ENCODE results near the gene MCFD2.
"Not testable (repeated sequence)": the region's sequence is repeated elsewhere in the genome, so short reads cannot be mapped to it uniquely, and the experiment has no call there.

The MCFD2 gene

DNA sequence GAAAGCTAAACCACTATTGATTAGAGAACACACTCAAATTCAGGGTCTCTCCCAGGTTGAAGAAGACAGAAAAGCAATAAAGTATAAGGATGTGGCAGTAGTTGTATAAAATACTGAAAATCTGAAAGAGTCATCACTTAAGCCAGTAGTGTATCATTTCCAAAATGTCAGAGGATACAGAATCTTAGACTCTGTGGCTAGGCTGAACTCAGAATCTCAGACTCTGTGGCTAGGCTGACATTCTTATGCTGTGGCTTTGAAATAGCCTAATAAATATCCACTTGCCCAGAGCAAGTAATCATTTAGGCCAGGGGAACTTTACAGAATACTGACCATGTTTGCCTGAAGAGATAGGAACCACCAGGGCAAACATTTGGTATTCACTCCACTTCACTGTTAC lies 13.1 kb downstream of the MCFD2 start:
- DNase-seq (ENCODE audit: low spot score), result no peak

DNA sequence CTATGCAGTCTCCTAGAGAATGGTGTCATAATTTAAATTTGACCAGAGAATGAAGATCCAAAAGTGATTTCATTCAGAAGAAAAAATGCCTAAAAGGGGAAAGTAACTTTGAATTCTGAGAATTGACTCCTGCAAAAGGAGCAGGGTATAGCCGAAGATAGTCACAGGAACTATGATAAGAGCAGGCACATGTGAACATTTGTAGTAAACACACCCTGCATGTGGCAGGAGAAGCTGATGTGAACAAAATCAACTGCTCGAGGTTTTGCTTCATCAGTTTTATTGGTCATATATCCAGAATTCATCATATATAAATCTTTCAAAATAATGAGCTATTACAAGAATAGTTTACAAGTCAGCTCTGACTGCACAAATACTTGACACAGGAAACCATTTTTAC lies 14.0 kb downstream of the MCFD2 start:
- no peak for DNase-seq (ENCODE audit: low spot score)

DNA sequence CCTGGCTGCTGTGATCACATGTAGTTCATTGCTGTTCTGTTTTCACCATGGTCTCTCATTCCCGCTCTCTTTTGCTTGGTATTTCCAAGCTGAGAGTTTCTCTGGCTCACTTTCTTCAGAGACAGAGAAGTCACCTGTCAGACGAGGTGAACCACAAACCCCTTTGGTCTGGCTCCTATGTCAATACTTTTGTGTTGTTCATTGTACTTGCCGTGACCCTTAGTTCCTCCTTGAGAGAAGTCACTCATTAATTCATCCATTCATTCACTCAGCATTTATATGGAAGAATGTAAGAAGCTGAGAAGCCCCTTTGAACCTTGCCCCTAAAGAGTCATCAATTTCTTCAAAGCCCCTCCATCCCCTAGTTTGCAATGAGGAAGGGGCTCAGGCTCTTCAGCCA lies 15.2 kb downstream of the MCFD2 start:
- no peak for DNase-seq (ENCODE audit: low spot score)

DNA sequence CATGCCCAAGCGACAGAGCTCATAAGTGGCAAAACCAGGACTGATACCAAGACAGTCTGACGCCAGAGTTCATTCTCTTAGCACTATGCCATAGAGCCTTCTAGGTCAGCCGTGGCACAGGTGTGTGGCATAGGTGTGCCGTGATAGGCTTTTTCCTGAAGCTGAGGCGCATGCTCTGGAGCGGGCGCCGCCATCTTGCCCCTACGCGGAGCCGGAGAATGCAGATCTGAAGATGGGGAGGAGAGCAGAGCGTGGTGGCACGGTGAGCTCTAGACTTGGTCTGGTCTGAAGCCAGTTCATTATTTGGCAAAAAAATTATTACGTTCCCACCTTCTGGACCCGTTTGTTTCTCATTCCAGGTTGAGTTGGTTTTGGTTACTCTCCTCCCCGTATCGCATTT lies 16.6 kb downstream of the MCFD2 start:
- no peak for DNase-seq (ENCODE audit: low spot score)

DNA sequence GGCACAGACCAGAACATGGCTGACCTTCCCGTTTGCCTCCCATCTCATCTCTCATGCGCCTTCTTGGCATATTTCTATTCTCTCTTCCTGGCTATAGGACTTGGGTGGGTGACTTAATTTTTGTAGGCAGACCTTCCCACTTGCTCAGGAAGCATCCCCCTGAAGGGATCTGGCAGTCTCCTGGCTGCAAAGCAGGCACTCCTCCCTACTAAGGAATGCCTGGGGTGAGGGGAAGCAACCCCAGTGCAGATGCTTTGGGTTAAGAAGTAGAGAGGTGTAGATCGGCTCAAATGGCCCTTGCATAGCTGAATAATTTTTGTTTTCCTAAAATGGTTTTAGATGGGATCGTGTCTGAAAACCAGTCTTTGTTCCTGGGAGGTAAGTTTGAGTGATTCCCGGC lies 17.6 kb downstream of the MCFD2 start:
- DNase-seq (ENCODE audit: low spot score), result no peak

DNA sequence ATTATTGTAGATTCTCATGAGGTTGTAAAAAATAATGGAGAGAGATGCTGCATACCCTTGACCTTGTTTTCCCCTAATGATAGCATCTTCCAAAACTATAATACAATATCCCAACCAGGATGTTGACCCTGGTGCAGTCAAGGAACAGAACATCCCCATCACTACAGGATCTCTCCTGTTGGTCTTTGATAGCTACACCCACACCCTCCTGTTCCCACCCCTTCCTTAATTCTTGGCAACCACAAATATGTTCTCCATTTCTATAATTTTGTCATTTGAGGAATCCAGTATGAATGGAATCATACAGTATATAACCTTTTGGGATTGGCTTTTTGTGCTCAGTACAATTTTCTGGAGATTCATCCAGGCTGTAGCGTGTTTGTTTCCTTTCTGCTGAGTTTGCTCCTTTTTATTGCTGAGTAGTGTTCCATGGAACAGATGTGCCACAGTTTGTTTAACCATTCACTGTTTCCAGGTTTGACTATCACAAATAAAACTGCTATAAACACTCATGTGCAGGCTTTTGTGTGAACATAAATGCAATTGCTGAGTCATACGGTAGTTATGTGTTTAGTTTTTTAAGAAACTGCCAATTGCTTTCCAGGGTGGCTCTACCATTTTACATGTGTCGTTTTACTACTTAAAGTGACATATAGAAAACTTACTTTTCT lies 22.2 kb downstream of the MCFD2 start:
- no peak for DNase-seq (ENCODE audit: low spot score)

DNA sequence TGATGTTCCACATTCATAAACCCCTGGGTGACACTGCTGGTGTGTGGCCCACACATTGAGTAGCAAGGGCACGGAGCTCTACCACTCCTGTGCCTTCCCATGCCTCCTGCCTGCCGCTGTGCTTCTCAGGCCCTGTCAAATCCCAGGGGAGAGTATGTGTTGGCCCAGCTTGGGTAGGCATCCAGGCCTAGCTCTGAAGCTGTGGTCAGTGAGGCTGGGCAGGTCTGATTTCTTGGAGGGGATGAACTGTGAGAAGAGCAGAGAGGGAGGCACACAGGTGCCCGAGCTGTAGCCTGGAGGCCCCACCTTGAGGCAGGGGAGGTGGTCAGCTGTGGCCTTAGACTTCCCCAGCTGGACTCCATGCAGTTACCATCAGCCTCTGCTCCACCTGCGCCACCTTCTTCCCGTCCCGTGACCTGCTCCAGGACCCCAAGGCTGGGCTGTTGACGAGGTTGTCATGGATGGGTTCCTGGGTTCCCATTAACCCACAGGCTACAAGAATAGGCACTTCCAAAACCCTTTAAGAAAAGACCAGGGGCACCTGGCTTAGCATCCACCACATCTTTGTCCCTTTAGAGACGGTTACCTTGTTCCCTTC lies 23.6 kb downstream of the MCFD2 start:
- no peak for DNase-seq (ENCODE audit: low spot score)

DNA sequence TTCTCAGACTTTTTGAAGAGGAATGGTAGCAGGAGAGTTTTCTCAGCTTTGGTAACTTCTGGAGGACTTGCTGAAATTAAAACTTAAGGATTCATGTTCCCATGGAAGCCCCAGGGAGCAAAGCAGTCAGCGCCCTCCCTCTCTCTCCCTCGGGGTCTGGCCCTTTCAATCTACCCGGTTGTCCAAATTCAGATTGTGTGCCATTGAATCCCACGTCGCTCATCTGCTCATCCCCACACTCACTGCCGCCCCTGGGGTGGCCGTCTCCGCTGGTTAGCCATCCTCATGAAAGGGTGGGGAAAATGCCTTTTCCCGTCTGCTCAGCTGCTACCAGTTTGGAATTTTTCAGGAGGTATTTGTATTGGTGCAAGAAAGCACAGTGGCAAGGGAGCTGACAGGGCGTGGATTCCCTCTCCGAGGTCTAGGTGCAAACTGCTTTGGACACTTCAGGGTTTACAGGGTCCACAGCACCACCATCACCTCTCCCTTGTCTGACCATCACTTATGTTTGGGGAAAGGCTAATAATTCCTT lies 27.1 kb downstream of the MCFD2 start:
- DNase-seq (ENCODE audit: low spot score), result no peak

DNA sequence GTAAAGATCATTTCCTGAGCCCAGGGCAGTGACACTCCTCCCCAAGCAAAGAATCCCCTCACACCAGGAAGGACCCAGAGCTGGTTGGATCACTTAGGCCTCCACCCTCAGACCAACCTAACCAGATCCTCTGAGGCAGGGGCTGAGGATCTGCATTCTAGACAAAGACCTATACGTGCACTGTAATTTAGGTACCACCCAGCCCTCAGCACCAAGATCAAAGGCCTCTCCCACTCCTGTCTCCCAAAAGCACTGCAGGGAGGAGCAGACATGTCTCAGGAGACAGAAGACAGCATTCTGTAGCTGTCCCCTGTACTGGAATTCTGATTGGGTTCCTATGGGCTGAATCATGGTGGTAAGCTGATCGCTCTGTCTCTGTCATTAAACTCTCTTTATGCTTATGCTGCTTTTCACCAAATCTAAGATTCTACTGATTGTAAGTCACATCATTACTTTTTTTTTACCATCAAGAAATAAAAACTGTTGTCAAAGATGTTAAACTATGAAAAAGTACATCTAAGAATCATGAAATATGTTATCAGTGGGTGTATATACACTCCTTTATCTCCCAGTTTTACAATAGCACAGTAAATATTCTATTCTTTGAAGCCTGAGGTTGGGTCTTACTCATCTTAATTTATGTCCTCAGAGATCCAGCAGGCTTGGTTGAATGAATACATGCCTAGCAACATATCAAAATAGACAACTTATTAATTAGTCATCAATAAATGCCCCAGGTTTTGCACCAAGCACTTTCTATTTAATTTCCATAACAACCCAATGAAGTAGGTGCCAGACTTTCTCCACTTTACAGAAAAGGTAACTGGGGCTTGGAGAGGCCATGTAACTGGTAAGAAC lies 28.3 kb downstream of the MCFD2 start:
- DNase-seq (ENCODE audit: low spot score), result no peak

DNA sequence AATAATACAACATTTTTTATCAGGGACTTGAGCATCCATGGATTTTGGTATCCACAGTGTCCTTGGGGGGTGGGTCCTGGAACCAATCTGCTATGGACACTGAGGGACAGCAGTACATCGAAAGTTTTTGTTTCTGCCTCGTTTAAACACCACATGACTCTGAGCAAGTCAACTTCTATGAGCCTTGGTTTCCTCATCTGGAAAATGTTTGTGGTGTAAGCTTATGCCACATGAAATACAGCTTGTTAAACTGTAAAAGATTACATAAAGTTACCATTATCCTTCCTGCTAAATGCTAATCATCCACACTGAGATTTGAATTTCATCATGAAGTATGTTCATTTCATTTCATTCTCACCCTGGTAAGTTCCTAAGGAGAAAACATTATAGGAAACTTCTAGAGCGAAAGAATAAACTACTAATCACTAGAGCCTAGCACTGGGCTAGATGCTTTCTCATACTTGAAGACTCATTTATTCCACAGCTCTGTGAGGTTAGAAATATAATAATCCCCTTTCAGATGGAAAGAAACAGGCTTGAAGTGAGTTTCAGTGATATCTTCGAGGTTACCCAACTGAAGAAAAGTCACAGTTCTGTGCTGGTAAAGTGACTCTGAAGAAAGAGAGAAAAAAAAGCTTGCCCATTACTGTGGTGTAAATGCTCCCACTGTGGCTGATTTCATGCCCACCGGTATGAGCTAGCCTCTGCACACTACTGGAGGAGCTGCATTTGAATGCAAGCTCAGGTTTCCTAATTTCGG lies 29.2 kb downstream of the MCFD2 start:
- DNase-seq (ENCODE audit: low spot score), result no peak

DNA sequence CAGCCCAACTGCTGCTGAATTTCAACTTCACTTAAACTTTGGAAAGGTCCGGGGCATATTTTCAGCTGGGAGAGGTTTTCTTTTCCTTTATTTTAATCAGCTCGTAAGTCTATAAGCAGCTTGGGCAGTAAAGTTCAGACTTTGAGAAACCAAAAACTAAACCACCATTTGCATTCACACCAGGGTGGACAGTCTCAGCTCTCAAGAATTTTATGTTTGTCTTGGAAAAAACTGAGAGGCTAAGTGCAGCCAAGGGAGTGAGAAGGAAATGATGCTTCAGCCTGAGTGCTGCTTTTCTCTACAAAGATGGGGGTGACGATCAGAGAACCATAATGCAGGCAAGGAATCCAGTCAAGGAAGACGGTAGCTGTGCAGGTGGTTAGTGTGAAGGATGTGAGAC lies 30.2 kb downstream of the MCFD2 start:
- DNase-seq (ENCODE audit: low spot score), result no peak

DNA sequence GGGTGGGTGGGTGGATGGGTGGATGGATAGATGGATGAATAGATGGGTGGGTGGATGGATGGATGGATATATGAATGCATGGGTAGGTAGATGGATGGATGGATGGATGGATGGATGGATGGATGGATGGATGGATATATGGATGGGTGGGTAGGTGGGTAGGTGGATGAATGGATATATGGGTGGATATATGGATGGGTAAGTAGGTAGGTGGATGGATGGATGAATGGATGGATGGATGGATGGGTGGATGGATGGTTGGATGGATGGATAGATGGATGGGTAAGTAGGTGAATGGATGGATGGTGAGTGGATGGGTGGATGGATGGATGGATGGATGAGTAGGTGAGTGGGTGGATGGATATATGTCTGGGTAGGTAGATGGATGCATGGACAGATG lies 36.1 kb downstream of the MCFD2 start:
- DNase-seq (ENCODE audit: low spot score), result no peak

DNA sequence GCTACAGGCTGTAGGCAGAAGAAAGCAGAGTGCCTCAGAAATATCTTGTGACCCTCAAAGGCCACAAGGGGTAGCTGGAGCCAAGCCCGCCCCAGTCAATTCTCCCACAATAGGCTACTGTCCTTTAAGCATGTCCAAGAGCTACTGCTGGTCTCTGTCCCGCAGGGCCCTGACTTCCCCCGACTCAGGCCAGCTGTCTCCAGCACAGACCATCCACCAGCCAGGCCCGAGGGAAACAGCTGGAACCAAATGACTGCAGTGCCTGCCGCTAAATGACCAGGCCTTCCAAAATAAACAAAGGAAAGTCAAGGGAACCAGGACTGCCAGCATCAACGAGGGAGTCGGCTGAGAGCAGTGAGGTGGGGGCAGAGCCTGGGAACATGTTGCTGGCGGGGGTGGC lies 36.7 kb downstream of the MCFD2 start:
- no peak for DNase-seq (ENCODE audit: low spot score)

DNA sequence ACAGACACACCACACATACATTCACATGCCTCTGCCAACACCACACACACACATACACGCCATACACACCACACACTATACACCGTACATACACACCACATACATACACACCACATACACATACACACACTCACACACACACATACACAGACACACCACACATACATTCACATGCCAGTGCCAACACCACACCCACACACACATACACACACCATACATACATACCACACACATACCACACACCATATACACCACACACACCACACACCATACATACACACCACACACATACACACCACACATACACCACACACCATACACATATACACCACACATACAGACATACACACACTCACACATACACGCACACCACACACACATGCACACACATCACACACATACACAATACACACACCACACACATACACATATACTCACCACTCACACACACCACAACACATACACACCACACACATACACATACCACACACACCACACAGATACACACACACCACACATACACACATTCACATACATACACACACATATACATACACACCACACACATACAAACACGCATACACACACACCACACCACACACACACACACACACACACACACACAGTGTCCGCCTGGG lies 37.2 kb downstream of the MCFD2 start:
- no peak for DNase-seq (ENCODE audit: low spot score)

DNA sequence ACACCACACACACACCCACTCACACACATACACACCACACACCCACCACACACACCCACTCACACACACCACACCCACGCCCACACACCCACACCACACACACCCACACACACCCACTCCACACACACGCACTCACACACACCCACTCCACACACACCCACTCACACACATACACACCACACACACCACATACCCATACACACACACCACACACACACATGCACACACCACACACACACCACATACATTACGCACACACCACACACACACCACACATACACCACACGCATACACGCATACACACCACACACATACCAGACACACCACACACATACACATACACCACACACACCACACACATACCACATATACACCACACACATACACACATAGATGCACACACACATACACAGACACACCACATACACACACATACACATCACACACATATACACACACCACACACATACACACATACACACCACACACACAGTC lies 37.9 kb downstream of the MCFD2 start:
- no peak for DNase-seq (ENCODE audit: low spot score)

DNA sequence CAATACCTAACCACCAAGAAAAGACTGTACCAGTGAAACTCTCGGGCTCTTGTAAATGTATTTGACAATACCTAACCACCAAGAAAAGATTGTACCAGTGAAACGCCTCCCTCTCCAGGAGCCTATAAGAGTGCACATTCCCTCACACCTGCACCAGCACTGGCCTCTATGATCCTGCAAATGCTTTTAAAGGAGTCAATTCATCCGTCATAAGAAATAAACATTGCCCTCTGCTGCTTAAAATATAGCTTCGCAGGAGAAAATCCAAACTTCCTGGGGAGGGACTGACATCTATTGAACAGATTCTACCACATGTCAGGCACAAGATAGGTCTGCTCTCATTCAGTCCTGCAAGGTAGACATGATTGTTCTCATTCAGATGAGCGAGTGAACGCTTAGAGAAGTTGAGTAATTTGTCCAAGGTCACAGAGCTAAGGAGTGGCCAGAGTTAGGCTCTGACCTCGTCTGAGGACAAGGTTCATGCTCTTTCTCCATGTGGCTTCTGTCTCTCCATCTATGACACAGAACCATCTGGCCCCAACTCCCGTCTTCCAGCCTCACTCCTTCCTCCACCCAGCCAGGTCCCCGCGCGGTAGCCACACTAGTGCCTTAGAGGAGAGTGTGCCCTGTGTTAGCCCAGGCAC lies 38.7 kb downstream of the MCFD2 start:
- DNase-seq (ENCODE audit: low spot score), result no peak

DNA sequence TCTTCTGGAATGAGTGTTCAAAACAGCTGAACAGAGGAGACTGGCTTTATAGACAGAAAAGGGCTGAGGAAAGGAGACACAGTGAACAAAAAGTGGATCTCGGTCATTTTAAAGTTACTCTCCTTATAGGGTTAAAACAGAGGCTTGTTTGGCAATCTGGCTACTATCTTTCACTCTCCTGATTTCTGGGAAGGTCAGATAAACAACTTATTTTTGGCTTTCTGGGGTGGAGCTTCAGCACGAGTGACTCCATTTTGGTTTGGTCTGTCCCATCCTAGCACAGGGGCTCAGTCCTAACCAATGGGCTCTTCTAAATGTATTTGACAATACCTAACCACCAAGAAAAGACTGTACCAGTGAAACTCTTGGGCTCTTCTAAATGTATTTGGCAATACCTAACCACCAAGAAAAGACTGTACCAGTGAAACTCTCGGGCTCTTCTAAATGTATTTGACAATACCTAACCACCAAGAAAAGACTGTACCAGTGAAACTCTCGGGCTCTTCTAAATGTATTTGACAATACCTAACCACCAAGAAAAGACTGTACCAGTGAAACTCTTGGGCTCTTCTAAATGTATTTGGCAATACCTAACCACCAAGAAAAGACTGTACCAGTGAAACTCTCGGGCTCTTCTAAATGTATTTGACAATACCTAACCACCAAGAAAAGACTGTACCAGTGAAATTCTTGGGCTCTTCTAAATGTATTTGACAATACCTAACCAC lies 39.5 kb downstream of the MCFD2 start:
- DNase-seq (ENCODE audit: low spot score), result not testable (repeated sequence)

DNA sequence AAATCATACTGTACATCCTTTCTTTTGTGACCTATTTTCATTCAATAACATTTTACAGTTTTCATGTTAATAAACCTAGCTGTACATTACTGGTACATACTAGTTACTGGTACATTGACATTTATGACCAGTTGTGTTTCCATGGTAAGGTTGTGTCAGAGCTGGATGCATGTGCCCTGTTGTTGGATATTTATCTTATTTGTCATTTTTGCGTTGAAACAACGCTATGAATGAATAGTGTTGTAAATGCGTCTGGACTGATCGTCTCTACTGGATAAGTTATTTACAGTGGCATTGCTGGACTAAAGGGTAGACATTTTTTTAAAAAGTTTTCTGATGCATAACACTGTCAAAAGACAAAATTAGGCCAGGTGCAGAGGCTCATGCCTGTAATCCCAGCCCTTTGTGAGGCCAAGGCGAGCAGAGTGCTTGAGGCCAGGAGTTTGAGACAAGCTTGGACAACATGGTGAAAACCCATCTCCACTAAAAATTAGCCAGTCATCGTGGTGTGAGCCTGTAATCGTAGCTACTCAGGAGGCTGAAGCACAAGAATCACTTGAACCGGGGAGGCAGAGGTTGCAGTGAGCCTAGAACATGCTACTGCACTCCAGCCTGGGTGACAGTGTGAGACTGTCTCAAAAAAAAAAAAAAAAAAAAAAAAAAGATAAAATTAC lies 40.2 kb downstream of the MCFD2 start:
- DNase-seq (ENCODE audit: low spot score), result no peak

DNA sequence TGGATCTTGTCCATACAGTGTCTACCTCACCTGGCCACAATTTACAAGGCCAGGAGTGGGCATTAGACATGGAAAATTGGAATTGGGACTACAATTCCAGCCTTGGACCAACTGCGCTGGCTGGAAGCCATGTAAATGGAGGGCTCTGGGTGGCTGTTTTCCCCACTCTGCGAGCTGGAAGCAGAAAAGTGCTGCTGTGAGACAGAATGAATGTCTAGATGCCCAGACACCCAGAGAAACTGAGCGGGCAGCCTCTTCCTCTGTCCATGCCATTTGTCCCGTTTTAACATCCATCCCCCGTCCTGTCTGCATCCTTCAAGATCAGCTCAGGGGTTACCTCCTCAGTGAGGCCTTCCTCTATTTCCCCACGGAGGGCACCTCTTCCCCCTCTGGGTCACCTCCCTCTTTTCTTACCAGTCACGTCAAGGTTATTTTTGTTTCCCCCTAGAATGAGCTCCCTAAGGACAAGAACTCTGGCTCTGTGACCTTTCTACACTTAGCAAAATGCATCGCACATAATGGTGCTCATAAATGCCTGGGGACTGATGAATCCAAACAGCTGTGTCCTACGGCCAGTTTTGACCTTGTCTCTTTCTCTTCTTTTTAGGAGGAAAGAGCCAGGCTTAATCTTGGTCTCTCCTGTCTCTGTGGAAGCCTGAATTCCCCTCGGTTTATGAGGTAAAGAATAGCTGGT lies 41.2 kb downstream of the MCFD2 start:
- no peak for DNase-seq (ENCODE audit: low spot score)
